HG03520 (cell line): ENCODE data around the gene FGD6.
"Not testable (repeated sequence)": the region's sequence is repeated elsewhere in the genome, so short reads cannot be mapped to it uniquely, and the experiment has no call there.

Experiments used
- ATAC-seq: cut with Tn5 transposase; IDR thresholded peaks from one replicate; pipeline ENCODE4 v1.9.1; 2021; ENCODE audit warnings: mild to moderate bottlenecking, moderate library complexity; ENCODE audit not compliant: unreplicated experiment

Gene FGD6

DNA sequence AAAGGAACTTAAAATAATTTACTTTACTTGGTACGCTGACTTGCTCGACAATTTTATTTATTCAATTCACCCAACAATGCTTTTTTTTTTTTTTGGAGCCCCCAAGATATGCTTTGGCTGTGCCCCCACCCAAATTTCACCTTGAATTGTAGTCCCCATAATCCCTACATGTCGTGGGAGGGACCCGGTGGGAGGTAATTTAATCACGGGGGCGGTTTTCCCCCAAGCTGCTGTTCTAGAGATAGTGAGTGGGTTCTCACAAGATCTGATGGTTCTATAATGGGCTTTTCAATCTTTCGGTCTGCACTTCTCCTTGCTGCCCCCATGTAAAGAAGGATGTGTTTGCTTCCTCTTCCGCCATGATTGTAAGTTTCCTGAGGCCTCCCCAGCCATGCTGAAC lies 10.4 kb downstream of the FGD6 start:
- no peak for ATAC-seq

- ATAC-seq: no peak
These were observed 11.6 kb downstream of the FGD6 start for GRCh38 chr12:95205685-95206084.

- no peak for ATAC-seq
These were observed 12.1 kb downstream of the FGD6 start for GRCh38 chr12:95205016-95205624.

GRCh38 chr12:95204141-95204866 lies 13.0 kb downstream of the FGD6 start:
- ATAC-seq: no peak

DNA sequence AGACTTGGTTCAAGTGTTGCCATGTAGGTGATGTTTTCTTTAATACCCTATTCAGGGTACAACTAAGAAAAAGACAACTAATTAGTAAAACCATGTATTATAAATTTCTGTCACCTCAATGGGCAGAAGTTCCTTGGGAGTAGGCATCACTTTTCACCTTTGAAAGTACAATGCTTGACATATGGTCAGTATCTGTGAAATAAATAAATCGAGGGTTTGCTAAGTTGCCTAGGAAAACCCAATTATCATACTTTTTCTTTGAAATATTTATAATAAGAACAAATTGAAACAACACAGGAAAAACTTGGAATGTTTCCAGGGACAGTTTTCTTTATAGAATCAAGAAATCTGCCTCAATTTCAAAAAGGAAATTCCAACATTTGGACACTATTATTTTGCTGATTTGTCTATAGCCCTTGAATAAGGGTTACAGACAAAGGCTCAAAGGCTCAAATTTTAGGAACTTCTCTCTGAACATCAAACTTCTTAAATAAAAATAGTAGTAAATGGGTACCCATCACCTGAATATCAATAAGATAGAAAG lies 13.7 kb downstream of the FGD6 start:
- ATAC-seq: no peak

GRCh38 chr12:95202691-95203486 lies 14.4 kb downstream of the FGD6 start:
- no peak for ATAC-seq

DNA sequence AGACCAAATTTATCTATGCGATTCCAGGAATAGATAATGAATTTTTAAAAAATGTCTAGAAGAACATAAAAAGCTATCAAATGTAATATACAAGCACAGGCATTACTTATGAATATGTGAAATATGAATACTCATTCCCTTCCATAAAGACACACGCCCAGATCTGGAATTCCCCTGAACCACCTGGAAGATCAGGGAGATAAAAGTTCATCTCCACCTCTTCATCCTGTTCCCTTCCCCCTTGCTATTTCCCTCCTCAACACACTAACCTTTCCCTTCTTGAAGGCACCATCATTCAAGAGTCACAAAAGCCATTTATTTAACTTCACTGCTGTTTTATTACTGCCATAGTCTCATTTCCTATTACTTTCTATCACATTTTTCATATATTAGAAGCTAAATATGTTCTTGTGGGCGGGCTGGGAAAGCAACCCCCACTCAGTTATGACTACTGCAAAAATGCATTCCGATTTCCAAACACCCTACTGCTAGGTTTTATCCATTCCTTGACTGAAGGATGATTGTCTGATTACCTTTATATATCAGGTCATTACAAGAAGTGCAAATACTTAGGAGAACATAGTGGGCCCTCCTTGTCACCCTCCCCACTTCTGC lies 16.1 kb downstream of the FGD6 start:
- no peak for ATAC-seq

DNA sequence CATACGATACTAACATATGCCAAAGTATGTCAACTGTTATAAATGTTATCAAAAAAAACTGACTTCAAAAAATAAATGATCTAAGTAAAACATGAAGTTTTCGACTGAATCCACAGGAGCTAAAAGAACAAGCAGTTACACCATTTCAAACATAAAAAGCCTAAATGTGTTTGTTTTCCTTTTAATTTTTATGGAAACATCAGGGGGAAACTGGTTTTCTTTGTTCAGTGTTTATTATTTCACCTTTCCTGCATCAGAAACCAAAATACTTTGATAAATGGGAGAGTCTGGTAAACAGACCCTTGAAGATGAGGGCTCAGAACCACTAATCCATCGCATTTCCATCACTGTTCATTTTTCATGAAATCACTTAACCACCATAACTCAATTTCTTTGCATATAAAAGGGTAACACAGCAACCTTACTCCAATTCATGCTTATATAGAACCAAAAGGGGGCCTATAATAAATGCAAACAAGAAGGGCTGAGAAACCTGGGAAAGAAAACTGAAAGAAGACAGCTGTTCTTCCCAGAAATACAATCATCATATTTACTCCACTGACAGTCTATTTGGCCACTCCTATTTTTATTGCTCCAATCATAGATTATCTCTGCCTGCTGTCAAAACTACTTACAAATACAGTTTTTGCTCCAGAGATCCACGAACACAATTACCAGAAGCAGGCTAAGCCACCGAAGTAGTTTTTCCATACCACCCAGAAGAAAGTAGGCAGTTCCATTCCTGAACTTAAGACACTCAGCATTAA lies 17.0 kb downstream of the FGD6 start:
- ATAC-seq: no peak

GRCh38 chr12:95198914-95199313 lies 18.4 kb downstream of the FGD6 start:
- peak; percentile 52 for ATAC-seq

DNA sequence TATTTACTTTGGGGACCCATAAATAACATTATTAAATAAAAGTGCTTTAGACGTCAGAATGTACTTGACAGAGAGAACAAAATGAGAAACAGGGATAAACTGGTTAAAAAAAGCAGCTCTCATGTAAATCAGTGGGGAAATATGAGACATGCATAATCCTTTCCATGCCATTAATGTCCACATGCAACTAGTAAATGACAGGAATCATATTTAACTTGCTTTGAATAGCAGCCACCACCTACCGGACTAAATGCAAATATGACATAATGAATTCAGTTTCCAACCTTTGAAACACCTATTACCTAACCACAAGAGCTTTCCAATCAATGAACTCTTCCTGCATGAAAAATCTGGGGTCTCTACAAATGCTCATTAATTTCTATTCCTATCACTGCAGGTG lies 19.6 kb downstream of the FGD6 start:
- ATAC-seq: no peak

- not testable (repeated sequence) for ATAC-seq
These were observed 20.2 kb downstream of the FGD6 start for GRCh38 chr12:95196875-95197569.

- ATAC-seq: no peak
These were observed 22.1 kb downstream of the FGD6 start for GRCh38 chr12:95195122-95195521.

DNA sequence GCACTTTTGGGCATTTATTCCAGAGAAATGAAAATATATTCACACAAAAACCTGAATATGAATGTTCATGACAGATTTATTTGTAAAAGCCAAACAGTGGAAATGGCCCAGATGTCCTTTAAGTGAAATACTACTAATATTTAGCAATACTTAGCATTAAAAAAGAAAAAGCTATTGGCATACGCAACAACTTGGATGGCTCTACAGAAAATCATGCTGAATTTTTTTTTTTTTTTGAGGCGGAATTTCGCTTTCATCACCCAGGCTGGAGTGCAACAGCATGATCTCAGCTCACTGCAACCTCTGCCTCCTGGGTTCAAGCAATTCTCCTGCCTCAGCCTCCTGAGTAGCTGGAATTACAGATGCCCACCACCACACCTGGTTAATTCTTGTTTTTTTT lies 24.1 kb downstream of the FGD6 start:
- no peak for ATAC-seq

DNA sequence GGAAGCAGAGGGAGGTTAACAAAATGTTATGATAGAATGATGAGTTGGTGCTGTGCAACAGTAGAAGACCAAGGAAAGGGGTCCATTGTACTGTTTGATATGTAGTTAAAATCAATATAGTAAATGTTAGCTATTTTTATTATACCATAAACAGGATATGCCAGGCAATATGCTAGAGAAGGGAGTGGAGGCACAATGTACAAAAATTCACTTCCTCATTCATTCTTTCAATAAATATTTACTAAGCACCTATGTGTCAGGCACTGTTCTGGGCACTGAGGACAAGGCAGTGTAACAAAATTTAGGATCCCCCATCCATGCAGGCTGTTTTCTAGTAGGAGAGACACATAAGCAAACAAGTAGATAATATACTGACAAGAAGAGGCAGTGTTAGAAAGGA lies 25.0 kb downstream of the FGD6 start:
- ATAC-seq: no peak

- ATAC-seq: no peak
These were observed 26.1 kb downstream of the FGD6 start for GRCh38 chr12:95191060-95191696.

- no peak for ATAC-seq
These were observed 29.3 kb downstream of the FGD6 start for GRCh38 chr12:95187865-95188415.

- ATAC-seq: no peak
These were observed 31.4 kb downstream of the FGD6 start for GRCh38 chr12:95185854-95186253.

DNA sequence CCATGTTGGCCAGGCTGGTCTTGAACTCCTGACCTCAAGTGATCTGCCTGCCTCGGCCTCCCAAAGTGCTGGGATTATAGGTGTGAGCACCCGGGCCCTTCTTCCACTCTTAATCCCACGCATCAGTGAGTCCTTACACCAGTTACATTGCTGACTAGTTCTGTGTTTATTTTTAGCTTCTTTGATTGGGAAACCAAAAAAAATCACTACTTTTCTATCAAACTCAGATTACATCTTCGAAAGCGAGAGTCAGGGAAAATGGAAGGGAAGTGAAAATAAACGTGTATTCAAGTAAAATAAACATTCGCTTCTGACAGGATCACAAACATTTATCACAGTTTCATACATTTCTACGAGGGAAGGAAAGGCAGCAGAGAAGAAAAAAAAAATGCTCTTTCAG lies 32.2 kb downstream of the FGD6 start:
- no peak for ATAC-seq

DNA sequence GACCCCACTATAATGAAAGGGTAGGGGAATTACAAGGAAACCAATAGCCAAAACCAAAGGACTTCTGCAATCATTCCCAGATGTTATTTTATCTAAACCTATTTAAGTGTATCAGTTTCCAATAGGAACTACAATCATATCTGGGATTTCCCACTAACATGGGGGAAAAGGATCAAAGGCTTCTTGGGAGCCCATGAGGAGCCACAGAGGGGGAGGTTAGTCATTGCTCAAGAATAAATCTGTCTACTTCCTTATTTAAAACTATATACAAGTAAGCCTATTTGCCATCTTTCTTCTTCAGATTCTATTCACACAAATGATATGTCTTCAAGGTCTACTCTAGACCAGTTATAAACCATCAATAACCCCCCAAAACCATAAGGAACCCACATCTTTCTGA lies 33.1 kb downstream of the FGD6 start:
- ATAC-seq: no peak
